Measurements from ENCODE around the gene SLC44A2.

DNA sequence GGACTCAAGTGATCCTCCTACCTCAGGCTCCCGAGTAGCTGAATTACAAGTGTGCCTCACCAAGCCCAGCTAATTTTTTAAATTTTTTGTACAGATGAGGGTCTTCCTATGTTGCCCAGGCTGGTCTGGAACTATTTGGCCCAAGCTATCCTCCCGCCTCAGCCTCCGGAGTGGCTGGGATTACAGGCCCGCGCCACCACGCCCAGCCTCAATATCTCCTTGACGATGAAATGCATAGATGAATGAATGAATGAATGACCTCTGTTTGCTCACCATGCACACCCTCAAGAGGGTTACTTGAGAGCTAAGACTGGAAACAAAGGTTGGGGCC is 23.4 kb upstream of the SLC44A2 start:
- TF ChIP-seq EZH2 (IDR thresholded peaks at IDR 0.05), result no peak
- no peak for TF ChIP-seq POLR2AphosphoS5 (IDR thresholded peaks at IDR 0.05; ENCODE audit: borderline replicate concordance, low read depth, low read length)

Data from SK-N-MC (cell line).